ENCODE data around the gene DNAH11.

- TF ChIP-seq ZKSCAN1 (IDR thresholded peaks at IDR 0.05; ENCODE audit: low read depth, low read length) (no peak), BHLHE40 (IDR thresholded peaks at IDR 0.05; ENCODE audit: low read length) (no peak), ZBTB8A (IDR thresholded peaks at IDR 0.05; ENCODE audit: partially characterized antibody) (no peak), JUND (IDR thresholded peaks at IDR 0.05; ENCODE audit: borderline replicate concordance, low read depth, low read length) (peak; percentile 19; the same call in 1 of the 2 replicates), JUND (tag; IDR thresholded peaks at IDR 0.05; ENCODE audit: borderline replicate concordance, low read depth, low read length) (no peak), ATF6 (CRISPR knock-in tag; IDR thresholded peaks at IDR 0.05) (no peak), POLR2AphosphoS5 (IDR thresholded peaks at IDR 0.05; ENCODE audit: control insufficient read depth, insufficient read depth, low read depth, low read length) (no peak), CREB5 (CRISPR knock-in tag; IDR thresholded peaks at IDR 0.05) (no peak), ZSCAN29 (IDR thresholded peaks at IDR 0.05) (no peak), BRF2 (IDR thresholded peaks at IDR 0.05; ENCODE audit: borderline replicate concordance, insufficient read depth, insufficient read length) (no peak), GABPA (tag; conservative IDR thresholded peaks at IDR 0.05; ENCODE audit: low read depth) (no peak), CTCF (IDR thresholded peaks at IDR 0.05 in 2 of 3, conservative IDR thresholded peaks at IDR 0.05 in 1 of 3; ENCODE audit: insufficient read depth in 2 of 3, low read depth in 1 of 3, low read length in 3 of 3) (peak; percentile 78 to 96 (median 95))
Measured at GRCh38 chr7:21767300-21767900, 224.6 kb downstream of the DNAH11 start.

All from K562 (cell line).